CD4-positive, alpha-beta T cell (primary cell): ENCODE results near the gene COBL. TPM values are rescaled to one million over a fixed set of nuclear protein-coding genes. Genes with fewer than 3 reads are reported as not detected.

ENCODE experiments used
- ATAC-seq: fragments of 200-7000 bp; cut with Tn5 transposase; one replicate; pipeline ENCODE4 v1.10.0; 2022; ENCODE audit warnings: mild to moderate bottlenecking; ENCODE audit not compliant: poor library complexity
- CTCF ChIA-PET: fragments of 350-600 bp; sonication (Branson Sonifier 250); formaldehyde crosslinking; loops from one replicate; lab custom pipeline; 2021; ENCODE audit warnings: antibody characterized with exemption, inconsistent platforms; lab: Charles Lee
- POLR2A ChIA-PET: fragments of 350-600 bp; sonication (Branson Sonifier 250); formaldehyde crosslinking; loops from one replicate; lab custom pipeline; 2021; ENCODE audit warnings: antibody characterized with exemption, inconsistent platforms; lab: Charles Lee
- DNase-seq, 14 experiments: peaks; one replicate each; pipeline ENCODE4 v3.0.0-alpha.2; 2013 to 2020; ENCODE audit warnings: mixed read lengths in 2 of 14
- H3K27ac ChIP-seq, 2 donors: one replicate each; pipeline versions ENCODE4 v1.5.1 to v1.7.0; 2013; ENCODE audit warnings: low read length in 2 of 2, low read depth in 1 of 2, mild to moderate bottlenecking in 1 of 2
- H3K27me3 ChIP-seq, 2 experiments: 1 replicate in 1 of 2; 2 replicates in 1 of 2; pipeline versions ENCODE4 v1.6.1 to v1.7.0; 2013; ENCODE audit warnings: low read length in 2 of 2, control low read depth in 1 of 2, mild to moderate bottlenecking in 1 of 2, moderate library complexity in 1 of 2; ENCODE audit not compliant: insufficient read depth in 2 of 2, control insufficient read depth in 1 of 2
- H3K36me3 ChIP-seq: one replicate; pipeline ENCODE4 v1.6.1; 2013; ENCODE audit warnings: low read length, control low read depth; ENCODE audit not compliant: insufficient read depth
- H3K4me1 ChIP-seq: one replicate; pipeline ENCODE4 v1.6.1; 2013; ENCODE audit warnings: low read length, control low read depth; ENCODE audit not compliant: insufficient read depth
- H3K4me3 ChIP-seq: one replicate; pipeline ENCODE4 v1.5.1; 2013; ENCODE audit warnings: mild to moderate bottlenecking, low read length, moderate library complexity
- H3K9me3 ChIP-seq, 2 experiments: 1 replicate in 1 of 2; 2 replicates in 1 of 2; pipeline versions ENCODE4 v1.6.1 to v1.7.0; 2013; ENCODE audit warnings: low read length in 2 of 2, mild to moderate bottlenecking in 2 of 2, control low read depth in 1 of 2, moderate library complexity in 1 of 2; ENCODE audit not compliant: control insufficient read depth in 1 of 2, insufficient read depth in 1 of 2
- H3K27ac Mint-ChIP-seq: one replicate; pipeline ENCODE4 v1.8.0; 2020; ENCODE audit warnings: mixed read lengths
- H3K27me3 Mint-ChIP-seq: one replicate; pipeline ENCODE4 v1.8.0; 2021; ENCODE audit warnings: mixed read lengths
- H3K36me3 Mint-ChIP-seq: one replicate; pipeline ENCODE4 v1.8.0; 2021; ENCODE audit warnings: low read depth, mixed read lengths
- H3K4me1 Mint-ChIP-seq: one replicate; pipeline ENCODE4 v1.8.0; 2021; ENCODE audit warnings: low read depth, mixed read lengths
- H3K4me3 Mint-ChIP-seq: one replicate; pipeline ENCODE4 v1.8.0; 2020; ENCODE audit warnings: mild to moderate bottlenecking, mixed read lengths
- H3K9me3 Mint-ChIP-seq: one replicate; pipeline ENCODE4 v1.8.0; 2020; ENCODE audit warnings: mixed read lengths
- intact Hi-C, 2 experiments: fragments of 100-400 bp; cut with DNase I in 1 of 2; cut with micrococcal nuclease in 1 of 2; formaldehyde crosslinking; loops; one replicate each; pipeline versions ENCODE4 v1.15.1 to v1.9.0; 2023 to 2025; cut with DNase I, micrococcal nuclease
- total RNA-seq, 174 experiments: library from RNA in 2 of 174; stranded (reverse) in 2 of 174; gene quantifications; one replicate each; pipeline ENCODE4 v1.2.3 and lab custom pipeline; 2021 to 2026
- TF ChIP-seq, protein P1 (sequence below): fragments of 200-600 bp; IDR thresholded peaks from one replicate; pipeline ENCODE4 v1.8.0; 2022; ENCODE audit warnings: antibody characterized with exemption, mild to moderate bottlenecking

Gene COBL
- total RNA-seq, 2 experiments from 2014 or later = not detected

DNA sequence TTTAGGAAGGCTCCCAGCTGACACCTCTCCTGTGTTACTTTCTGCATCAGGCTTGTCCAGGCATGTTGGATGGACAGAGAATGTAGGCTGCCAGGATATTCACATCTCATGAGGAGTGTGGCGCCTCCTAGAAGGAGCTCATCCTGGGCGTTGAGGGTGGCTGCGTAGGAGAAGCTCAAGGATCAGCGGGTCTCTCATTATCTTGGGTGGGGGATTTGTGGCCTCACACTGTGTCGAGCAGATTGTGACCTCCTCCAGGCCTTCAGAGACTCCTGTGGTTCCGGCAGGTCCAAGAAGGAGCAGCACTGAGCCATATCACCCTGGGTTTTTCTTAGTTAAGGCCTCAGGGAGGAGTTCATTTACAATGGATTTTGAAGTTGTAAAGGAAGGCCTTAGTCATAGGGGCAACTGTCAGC, 8.7 kb upstream of the COBL start:
- peaks cover 0 to 3% of the 10 kb centered on the region in 2 experiments for H3K27me3 ChIP-seq
- TF ChIP-seq, protein P1, sequence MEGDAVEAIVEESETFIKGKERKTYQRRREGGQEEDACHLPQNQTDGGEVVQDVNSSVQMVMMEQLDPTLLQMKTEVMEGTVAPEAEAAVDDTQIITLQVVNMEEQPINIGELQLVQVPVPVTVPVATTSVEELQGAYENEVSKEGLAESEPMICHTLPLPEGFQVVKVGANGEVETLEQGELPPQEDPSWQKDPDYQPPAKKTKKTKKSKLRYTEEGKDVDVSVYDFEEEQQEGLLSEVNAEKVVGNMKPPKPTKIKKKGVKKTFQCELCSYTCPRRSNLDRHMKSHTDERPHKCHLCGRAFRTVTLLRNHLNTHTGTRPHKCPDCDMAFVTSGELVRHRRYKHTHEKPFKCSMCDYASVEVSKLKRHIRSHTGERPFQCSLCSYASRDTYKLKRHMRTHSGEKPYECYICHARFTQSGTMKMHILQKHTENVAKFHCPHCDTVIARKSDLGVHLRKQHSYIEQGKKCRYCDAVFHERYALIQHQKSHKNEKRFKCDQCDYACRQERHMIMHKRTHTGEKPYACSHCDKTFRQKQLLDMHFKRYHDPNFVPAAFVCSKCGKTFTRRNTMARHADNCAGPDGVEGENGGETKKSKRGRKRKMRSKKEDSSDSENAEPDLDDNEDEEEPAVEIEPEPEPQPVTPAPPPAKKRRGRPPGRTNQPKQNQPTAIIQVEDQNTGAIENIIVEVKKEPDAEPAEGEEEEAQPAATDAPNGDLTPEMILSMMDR = no peak
- DNase-seq (no peak), ATAC-seq (no peak)
- Mint-ChIP-seq H3K27ac (no peak overlapping the region), H3K4me3 (no peak overlapping the region), H3K9me3 (no peaks in the 10 kb centered on the region), H3K27me3 (peaks cover 4% of the 10 kb centered on the region), H3K36me3 (no peaks in the 10 kb centered on the region), H3K4me1 (no peaks in the 10 kb centered on the region)
- H3K27ac ChIP-seq = no peak overlapping the region
- H3K4me3 ChIP-seq = no peak overlapping the region
- ChIA-PET CTCF (interaction anchor here (0.6 kb wide), 1 partner anchor 1392 kb away, joined by 3 read pairs; no protein-coding TSS in a partner anchor), POLR2A (no interaction called here)
- intact Hi-C loops = no loop called here
- no peaks in the 10 kb centered on the region for H3K36me3 ChIP-seq
- H3K4me1 ChIP-seq = no peaks in the 10 kb centered on the region
- H3K9me3 ChIP-seq = peaks cover 0 to 8% of the 10 kb centered on the region in 2 experiments

DNA sequence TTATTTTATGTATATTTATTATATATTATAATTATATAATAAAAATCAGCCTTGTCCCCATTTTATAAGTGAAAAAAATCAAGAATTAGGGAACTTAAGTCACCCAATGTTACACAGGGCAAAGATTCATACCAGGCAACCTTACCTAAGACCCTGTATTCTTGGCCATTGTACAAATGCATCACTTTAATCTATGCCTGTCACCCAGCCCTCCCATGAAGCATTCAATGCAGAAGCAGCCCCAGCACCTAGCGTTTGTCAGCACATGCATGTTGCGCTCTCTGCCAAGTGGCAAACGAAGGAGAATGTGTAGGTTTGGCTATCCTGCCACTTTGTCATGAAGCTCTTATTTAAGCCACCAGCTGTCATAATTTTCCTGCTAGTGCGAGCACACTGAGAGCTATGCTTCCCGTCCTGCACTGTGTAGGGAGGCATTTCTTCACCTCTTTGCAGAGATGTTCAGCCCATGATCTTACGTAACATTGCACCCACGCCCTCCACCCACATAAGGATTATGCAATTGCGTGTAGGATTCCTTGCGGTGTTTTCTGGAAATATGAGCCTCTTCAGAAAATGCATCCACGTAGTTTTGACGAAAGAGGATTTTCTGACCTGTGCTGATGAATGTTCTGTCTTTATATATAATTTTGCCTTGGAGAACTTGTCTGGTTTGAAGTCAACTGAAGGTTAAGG, 7.7 kb upstream of the COBL start:
- DNase-seq = no peak
- Histone ChIP-seq H3K36me3 (no peaks in the 10 kb centered on the region), H3K4me1 (no peaks in the 10 kb centered on the region), H3K27ac (no peak overlapping the region), H3K9me3 (peaks cover 0 to 8% of the 10 kb centered on the region in 2 experiments), H3K4me3 (no peak overlapping the region), H3K27me3 (peaks cover 0 to 3% of the 10 kb centered on the region in 2 experiments)
- peaks cover 8% of the 10 kb centered on the region for H3K27me3 Mint-ChIP-seq
- no peaks in the 10 kb centered on the region for H3K4me1 Mint-ChIP-seq
- H3K9me3 Mint-ChIP-seq = no peaks in the 10 kb centered on the region
- ChIA-PET CTCF (no interaction called here), POLR2A (no interaction called here)
- H3K36me3 Mint-ChIP-seq = no peaks in the 10 kb centered on the region
- intact Hi-C loops = no loop called here
- no peak overlapping the region for H3K4me3 Mint-ChIP-seq
- TF ChIP-seq, protein P1 = no peak
- H3K27ac Mint-ChIP-seq = no peak overlapping the region
- no peak for ATAC-seq

GRCh38 chr7:51321961-51322515, 5.4 kb upstream of the COBL start:
- no peaks in the 10 kb centered on the region for H3K36me3 Mint-ChIP-seq
- Histone ChIP-seq H3K9me3 (peaks cover 0 to 3% of the 10 kb centered on the region in 2 experiments), H3K27ac (no peak overlapping the region), H3K27me3 (peaks cover 10 to 20% of the 10 kb centered on the region in 2 experiments), H3K4me3 (no peak overlapping the region), H3K36me3 (no peaks in the 10 kb centered on the region), H3K4me1 (peaks cover 3% of the 10 kb centered on the region)
- H3K9me3 Mint-ChIP-seq = no peaks in the 10 kb centered on the region
- peaks cover 5% of the 10 kb centered on the region for H3K4me1 Mint-ChIP-seq
- H3K27ac Mint-ChIP-seq = no peak overlapping the region
- ChIA-PET CTCF (no interaction called here), POLR2A (no interaction called here)
- peaks cover 22% of the 10 kb centered on the region for H3K27me3 Mint-ChIP-seq
- H3K4me3 Mint-ChIP-seq = no peak overlapping the region
- intact Hi-C loops = no loop called here
- DNase-seq (no peak), ATAC-seq (no peak)
- TF ChIP-seq, protein P1 = no peak
